ENCODE data around the gene IL6R.

Gene IL6R

DNA sequence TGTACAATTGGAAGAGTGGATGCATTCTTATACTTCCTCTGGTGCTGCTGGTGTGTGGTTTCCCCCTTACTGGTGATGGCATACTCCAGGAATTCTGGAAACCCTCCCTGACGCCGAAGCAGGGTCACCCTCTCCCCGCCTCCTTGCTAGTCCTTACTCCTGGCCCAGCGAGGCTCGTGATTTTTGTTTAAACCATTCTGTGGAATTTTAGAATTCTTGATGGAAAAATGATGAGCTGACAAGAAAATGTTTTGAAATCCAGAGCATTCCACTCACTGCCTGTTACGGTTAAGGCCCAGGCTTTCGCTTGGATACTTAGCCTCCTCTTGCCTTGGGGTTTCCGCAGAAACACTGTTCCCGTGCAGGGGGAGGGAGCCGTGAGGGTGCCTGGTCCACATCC lies 41.1 kb downstream of the IL6R start:
- no peak for TF ChIP-seq CTCF (conservative IDR thresholded peaks at IDR 0.05)
- TF ChIP-seq ZFX (IDR thresholded peaks at IDR 0.05): no peak
- H3K27ac ChIP-seq: no peak overlapping the region

GRCh38 chr1:154446789-154447188 lies 41.6 kb downstream of the IL6R start:
- no peak for TF ChIP-seq CTCF (conservative IDR thresholded peaks at IDR 0.05)
- no peak overlapping the region for H3K27ac ChIP-seq

DNA sequence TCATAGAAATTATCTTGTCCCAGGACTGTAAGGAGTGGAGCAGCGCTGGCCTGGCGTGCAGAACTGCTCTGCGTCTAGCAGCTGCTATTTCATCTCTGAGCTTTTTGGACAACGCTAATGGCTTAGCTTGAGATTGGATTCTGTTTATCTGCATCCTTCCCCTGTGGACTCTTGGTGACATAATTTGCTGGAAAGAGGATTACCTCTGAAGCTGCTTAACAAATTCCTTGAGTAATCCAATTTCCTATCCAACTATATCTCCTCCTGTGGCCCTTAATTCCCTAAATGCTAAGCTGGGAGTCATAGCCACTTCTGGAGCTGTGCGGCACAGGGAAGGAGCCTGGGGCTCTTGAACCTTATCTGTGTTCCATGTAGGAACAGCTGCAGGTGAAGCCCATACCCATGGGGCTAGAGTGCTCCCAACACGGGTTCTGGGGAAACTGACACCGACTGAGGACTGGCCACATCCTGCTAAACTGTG lies 43.2 kb downstream of the IL6R start:
- no peak for TF ChIP-seq CTCF (conservative IDR thresholded peaks at IDR 0.05)
- no peak for TF ChIP-seq ZFX (IDR thresholded peaks at IDR 0.05)
- no peak overlapping the region for H3K27ac ChIP-seq

- TF ChIP-seq ZFX (IDR thresholded peaks at IDR 0.05) (no peak), CTCF (conservative IDR thresholded peaks at IDR 0.05) (no peak)
- H3K27ac ChIP-seq: no peak overlapping the region
Measured at GRCh38 chr1:154453161-154453560, 48.0 kb downstream of the IL6R start.

DNA sequence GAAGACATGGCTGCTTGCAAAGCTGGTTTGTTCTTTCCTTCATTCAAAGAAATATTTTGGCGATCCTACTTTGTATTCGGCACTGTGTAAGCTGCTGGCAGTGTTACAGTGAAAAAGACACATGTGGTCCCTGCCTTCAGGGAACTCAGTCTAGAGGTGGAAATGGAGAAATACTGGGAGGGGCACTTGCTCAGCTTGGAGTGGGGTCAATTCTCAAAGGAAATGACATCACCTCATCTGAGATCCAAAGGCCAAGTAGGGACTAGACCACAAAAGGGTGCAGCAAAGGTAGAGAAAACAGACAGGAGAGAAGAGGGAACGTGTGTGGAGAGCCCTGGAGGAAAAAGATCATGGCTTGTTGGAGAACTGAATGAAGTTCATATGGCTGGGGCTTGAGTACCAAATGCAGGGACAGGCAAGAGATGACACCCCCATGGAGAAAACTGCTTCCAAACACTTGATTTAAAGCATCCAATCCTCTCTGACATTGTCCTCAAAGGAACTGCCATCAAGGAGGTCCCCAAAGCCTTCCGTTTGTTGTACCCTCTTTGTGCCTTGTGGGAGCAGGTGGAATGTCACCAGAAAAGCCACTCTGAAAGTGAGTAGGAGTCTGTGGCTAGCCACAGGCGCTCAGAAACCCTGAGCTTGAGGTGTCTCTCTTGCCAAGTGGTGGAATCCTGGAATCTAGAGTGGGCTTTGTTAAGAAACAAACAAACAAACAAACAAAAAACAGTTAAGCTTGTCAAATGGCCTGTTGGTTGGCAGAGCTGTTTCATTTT lies 48.6 kb downstream of the IL6R start:
- H3K27ac ChIP-seq: no peak overlapping the region
- TF ChIP-seq ZFX (IDR thresholded peaks at IDR 0.05) (no peak), CTCF (conservative IDR thresholded peaks at IDR 0.05) (no peak)

DNA sequence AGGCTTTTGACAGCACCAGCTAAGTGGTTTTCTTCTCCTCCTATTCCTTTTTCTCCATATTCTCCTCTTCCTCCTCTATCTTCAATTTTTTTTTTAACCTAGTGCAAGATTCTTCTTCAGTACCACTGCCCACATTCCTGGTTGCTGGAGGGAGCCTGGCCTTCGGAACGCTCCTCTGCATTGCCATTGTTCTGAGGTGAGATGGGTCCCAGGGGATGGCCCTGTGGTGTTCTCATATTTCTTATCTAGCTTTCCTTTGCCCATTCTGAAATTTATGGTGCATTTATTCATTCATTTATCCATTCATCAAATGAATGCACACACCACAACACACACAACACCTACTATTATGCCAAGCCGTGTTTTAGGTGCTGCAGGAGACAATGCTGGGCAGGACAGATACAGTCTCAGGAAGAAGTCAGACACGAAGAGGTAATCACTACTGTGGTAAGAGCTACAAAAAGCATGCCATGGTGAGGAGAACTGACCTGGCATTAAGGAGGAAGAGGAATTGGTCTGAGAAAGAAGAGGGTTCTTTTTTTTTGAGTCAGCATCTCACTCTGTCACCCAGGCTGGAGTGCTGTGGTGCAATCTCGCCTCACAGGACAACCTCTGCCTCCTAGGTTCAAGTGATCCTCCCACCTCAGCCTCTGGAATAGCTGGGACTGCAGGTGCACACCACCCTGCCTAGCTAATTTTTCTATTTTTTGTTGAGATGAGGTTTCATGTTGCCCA lies 49.4 kb downstream of the IL6R start:
- no peak overlapping the region for H3K27ac ChIP-seq
- no peak for TF ChIP-seq ZFX (IDR thresholded peaks at IDR 0.05)
- no peak for TF ChIP-seq CTCF (conservative IDR thresholded peaks at IDR 0.05)

DNA sequence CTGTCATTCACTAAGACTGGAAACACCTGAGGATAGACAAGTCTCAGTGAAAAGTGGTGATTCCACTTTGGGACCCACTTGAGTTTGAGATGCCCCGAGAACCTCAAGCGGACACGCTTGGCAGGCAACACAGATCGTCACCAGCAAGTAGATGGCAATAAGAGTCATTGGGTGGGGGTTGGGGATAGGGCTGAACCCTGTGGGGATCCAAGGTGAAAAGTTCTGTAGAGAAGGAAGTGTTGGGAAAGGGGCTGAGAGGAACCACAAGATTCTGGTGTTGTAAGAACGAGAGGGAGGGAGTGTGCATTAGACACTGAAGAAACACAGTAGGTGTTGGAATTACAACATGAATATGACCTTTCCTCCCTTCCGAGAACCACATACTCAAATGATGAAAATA lies 51.5 kb downstream of the IL6R start:
- TF ChIP-seq ZFX (IDR thresholded peaks at IDR 0.05): no peak
- TF ChIP-seq CTCF (conservative IDR thresholded peaks at IDR 0.05): no peak
- H3K27ac ChIP-seq: no peak overlapping the region
